GM19468 (cell line): Measurements from ENCODE around the gene TSC2.
"Not testable (repeated sequence)": the region's sequence is repeated elsewhere in the genome, so short reads cannot be mapped to it uniquely, and the experiment has no call there.

ENCODE experiments used
- ATAC-seq: cut with Tn5 transposase; IDR thresholded peaks from one replicate; pipeline ENCODE4 v1.9.1; 2021; ENCODE audit warnings: mild to moderate bottlenecking, moderate library complexity, moderate number of reproducible peaks; ENCODE audit not compliant: unreplicated experiment; ENCODE audit errors: extremely low read depth

Gene TSC2

DNA sequence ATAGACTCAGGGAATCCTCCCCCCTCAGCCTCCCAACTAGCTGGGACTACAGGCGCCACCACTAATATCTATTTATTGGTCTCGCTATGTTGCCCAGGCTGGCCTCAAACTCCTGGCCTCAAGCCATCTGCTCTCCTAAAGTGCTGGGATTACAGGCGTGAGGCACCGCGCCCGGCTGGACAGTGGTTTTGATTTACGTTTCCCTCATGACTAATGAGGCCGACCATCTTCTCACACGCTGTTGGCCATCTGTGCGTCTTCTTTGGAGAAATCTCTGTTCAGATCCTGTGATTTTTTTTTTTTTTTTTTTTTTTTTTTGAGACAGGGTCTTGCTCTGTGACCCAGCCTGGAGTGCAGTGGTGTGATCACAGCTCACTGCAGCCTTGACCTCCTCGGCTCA is 81.5 kb downstream of the TSC2 start:
- ATAC-seq, result not testable (repeated sequence)

DNA sequence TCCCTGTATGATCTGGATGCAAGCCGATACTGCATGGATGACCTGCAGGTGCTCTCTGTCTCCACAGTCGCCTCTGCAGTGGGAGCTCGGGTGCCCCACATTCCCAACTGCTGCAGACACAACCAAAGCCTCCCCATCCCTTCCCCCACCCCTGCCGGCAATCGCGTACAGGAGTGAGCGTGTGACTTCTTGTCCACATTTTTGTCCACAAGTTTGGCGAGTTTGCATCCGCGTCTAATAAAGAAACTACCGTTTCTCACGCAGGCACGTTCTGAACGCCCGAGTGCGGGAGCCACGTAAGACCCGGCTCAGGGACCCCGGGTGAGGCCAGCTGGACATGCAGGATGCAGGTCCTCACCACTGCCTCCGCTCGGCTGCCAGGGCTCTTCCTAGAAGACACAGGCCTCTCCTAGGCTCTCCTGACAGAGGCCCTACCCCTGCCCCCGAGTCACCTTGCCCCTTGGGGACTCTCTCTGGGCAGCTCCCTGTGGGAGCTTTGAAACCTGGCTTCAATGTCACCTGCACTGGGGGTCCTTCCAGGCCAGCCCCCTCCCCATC is 82.2 kb downstream of the TSC2 start:
- ATAC-seq, result not testable (repeated sequence)

DNA sequence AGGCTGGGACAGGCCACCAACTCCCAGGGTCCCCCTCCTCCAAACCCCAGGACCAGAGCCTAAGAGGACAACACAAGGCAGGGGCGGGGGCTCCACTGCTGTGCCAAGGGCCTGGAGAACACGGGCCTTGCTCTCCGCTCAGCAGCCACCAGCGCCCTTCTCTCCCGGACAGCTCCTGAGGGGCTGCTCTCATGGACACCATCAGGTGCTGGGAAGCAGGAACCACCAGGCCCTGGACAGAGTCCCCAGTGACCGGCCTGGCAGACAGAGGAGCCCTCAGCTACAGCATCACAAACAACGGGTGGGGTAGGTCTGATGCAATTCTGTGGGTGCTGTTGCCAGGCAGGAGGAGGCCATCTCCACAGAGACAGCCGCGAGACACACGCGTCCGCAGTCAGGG is 86.0 kb downstream of the TSC2 start:
- ATAC-seq, result not testable (repeated sequence)

DNA sequence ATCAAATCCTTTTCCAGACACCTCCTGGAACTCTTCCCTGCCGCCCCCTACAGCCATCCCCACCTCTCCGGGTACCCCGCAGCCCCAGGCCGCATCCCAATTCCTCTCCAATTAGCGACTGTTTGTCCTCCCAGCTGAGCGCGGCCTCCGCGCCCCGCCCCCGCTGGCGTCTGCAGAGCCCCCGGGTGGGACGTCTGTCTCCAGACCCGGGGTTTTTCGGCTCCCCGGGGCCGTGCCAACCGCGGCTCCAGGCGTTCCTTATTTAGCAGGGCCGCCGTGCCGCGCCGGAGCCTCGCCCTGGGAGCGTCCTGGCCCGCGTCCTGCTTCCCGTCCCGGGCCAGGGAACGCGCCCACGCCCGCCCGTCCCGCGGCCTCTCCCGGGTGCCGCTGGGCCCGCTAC is 87.3 kb downstream of the TSC2 start:
- ATAC-seq, result not testable (repeated sequence)

DNA sequence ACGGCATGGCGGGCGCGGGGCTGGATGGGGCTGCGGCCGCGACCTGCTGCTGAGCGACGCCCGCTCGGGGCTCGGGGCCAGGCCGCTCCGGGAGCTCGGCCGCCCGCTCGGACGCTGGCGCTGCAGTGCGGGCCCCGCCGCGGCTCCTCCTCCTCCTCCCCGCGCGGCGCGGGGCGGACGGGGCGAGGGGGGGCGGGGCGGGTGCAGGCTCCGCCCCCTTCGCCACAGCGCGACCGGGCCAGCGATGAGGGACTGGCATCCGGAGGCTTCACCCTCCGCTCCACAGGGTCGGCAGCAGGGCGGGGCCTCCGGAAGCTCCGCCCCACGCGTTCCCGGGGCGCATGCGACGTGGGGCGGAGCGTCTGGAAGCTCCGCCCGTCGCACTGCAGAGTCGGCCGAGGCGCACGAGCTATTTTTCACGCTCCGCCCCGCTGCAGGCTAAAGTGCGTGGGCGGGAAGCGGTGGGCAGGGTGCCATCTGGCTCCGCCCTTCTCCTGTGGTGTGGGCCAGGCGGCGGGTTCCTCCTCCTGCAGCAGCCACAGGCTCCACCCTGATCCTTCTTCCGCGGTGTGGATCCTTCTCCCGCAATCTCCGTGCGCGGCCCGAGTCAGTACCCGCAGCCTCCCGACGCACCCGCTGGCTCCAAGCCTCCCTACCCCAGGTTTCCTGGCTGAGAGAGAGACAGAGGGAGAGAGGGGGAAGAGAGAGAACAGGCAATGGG is 88.1 kb downstream of the TSC2 start, which contains the start of gene PKD1:
Gene PKD1 (minus strand): TSS at position 129 of the 721 bp plus-strand sequence. CDS start 209 bp downstream, outside the sequence.
- ATAC-seq, result not testable (repeated sequence)
